Upper lobe of left lung (tissue), 4 donors: Measurements from ENCODE around the gene LMO7.

ENCODE experiments used
- CTCF ChIP-seq, 6 experiments: fragments of 450-650 bp in 4 of 6; fragments of 200-600 bp in 2 of 6; sonication (generic) in 2 of 6; IDR thresholded peaks; one replicate each; pipeline ENCODE4 v1.5.1; 2016 to 2019; ENCODE audit warnings: antibody characterized with exemption in 6 of 6
- POLR2A ChIP-seq, 4 donors: fragments of 450-650 bp; IDR thresholded peaks; one replicate each; pipeline ENCODE4 v1.5.1; 2016 to 2017; ENCODE audit warnings: antibody characterized with exemption in 4 of 4, mild to moderate bottlenecking in 2 of 4
- POLR2AphosphoS5 ChIP-seq, 2 donors: sonication (generic); formaldehyde crosslinking; IDR thresholded peaks; one replicate each; pipeline ENCODE4 v1.5.1; 2017; ENCODE audit warnings: antibody characterized with exemption in 2 of 2

- TF ChIP-seq CTCF (IDR thresholded peaks at IDR 0.05) (no peak), POLR2A (IDR thresholded peaks at IDR 0.05) (no peak), POLR2AphosphoS5 (IDR thresholded peaks at IDR 0.05) (no peak)
These were observed 28.7 kb upstream of the LMO7 start for GRCh38 chr13:75607447-75607846.
